DND-41 (cell line): Measurements from ENCODE around the gene ZNF70.

Experiments
- ATAC-seq: fragments of 200-7000 bp; cut with Tn5 transposase; 3 replicates; pipeline ENCODE4 v1.9.1; 2021; ENCODE audit warnings: low read depth; ENCODE audit not compliant: insufficient read depth
- DNase-seq: peaks from one replicate; pipeline ENCODE4 v3.0.0-alpha.2; 2020
- H2AFZ ChIP-seq: 2 replicates; pipeline ENCODE4 v1.6.0; 2012; ENCODE audit warnings: low read depth, low read length
- H3K27ac ChIP-seq: 2 replicates; pipeline ENCODE4 v1.5.1; 2012; ENCODE audit warnings: low read length, inconsistent platforms
- H3K27me3 ChIP-seq: fragments of 200-600 bp; sonication (generic); 2 replicates; pipeline ENCODE4 v1.6.0; 2012; ENCODE audit warnings: low read length, mild to moderate bottlenecking, inconsistent platforms; ENCODE audit not compliant: insufficient read depth, poor library complexity
- H3K36me3 ChIP-seq: 2 replicates; pipeline ENCODE4 v1.5.1; 2012; ENCODE audit warnings: low read length, inconsistent platforms; ENCODE audit not compliant: insufficient read depth
- H3K4me1 ChIP-seq: 2 replicates; pipeline ENCODE4 v1.5.1; 2012; ENCODE audit warnings: mild to moderate bottlenecking, low read length; ENCODE audit not compliant: insufficient read depth
- H3K4me2 ChIP-seq: 2 replicates; pipeline ENCODE4 v1.6.0; 2012; ENCODE audit warnings: mild to moderate bottlenecking, moderate library complexity, low read length, inconsistent platforms; ENCODE audit not compliant: insufficient read depth
- H3K4me3 ChIP-seq, 2 experiments: fragments of 200-600 bp in 1 of 2; shearing (Covaris generic) in 1 of 2; 2 replicates each; pipeline ENCODE4 v1.5.1; 2012 to 2016; ENCODE audit warnings: inconsistent platforms in 2 of 2, low read length in 2 of 2, mild to moderate bottlenecking in 2 of 2, low read depth in 1 of 2, moderate library complexity in 1 of 2
- H3K79me2 ChIP-seq: 2 replicates; pipeline ENCODE4 v1.6.0; 2012; ENCODE audit warnings: low read length, inconsistent platforms; ENCODE audit not compliant: insufficient read depth
- H3K9ac ChIP-seq: 2 replicates; pipeline ENCODE4 v1.6.0; 2012; ENCODE audit warnings: low read depth, mild to moderate bottlenecking, inconsistent platforms, low read length, moderate library complexity
- H3K9me3 ChIP-seq: 2 replicates; pipeline ENCODE4 v1.5.1; 2012; ENCODE audit warnings: low read length, moderate library complexity, mild to moderate bottlenecking, inconsistent platforms; ENCODE audit not compliant: insufficient read depth, severe bottlenecking
- H4K20me1 ChIP-seq: 2 replicates; pipeline ENCODE4 v1.6.0; 2012; ENCODE audit warnings: low read length; ENCODE audit not compliant: insufficient read depth
- CTCF ChIP-seq: IDR thresholded peaks from 2 replicates; pipeline ENCODE4 v1.5.1; 2012; ENCODE audit warnings: borderline replicate concordance, low read length, moderate library complexity, mild to moderate bottlenecking; ENCODE audit not compliant: poor library complexity, severe bottlenecking; ENCODE audit errors: extremely low read depth
- EZH2 ChIP-seq: IDR thresholded peaks from 3 replicates; pipeline ENCODE4 v1.6.1; 2012; ENCODE audit warnings: borderline replicate concordance, low read depth, mild to moderate bottlenecking, moderate library complexity, low read length, inconsistent platforms; ENCODE audit not compliant: severe bottlenecking

The ZNF70 gene

GRCh38 chr22:23692598-23693291 is 58.2 kb downstream of the ZNF70 start:
- H3K27me3 ChIP-seq: no peaks in the 10 kb centered on the region
- H2AFZ ChIP-seq: no peak overlapping the region
- H3K36me3 ChIP-seq: peaks cover 69% of the 10 kb centered on the region
- H3K79me2 ChIP-seq: peaks cover 15% of the 10 kb centered on the region
- H3K4me3 ChIP-seq: no peak overlapping the region
- H3K4me2 ChIP-seq: no peak overlapping the region
- ATAC-seq (no peak), DNase-seq (peak; percentile 28)
- 0 out of 2 replicates have a peak overlapping the region, but pooled peaks have one; percentile 15 for H3K27ac ChIP-seq
- peaks cover 31% of the 10 kb centered on the region for H3K4me1 ChIP-seq
- no peak overlapping the region for H3K9ac ChIP-seq
- H3K9me3 ChIP-seq: no peaks in the 10 kb centered on the region
- H4K20me1 ChIP-seq: no peaks in the 10 kb centered on the region
- no peak for TF ChIP-seq EZH2
- TF ChIP-seq CTCF: no peak

DNA sequence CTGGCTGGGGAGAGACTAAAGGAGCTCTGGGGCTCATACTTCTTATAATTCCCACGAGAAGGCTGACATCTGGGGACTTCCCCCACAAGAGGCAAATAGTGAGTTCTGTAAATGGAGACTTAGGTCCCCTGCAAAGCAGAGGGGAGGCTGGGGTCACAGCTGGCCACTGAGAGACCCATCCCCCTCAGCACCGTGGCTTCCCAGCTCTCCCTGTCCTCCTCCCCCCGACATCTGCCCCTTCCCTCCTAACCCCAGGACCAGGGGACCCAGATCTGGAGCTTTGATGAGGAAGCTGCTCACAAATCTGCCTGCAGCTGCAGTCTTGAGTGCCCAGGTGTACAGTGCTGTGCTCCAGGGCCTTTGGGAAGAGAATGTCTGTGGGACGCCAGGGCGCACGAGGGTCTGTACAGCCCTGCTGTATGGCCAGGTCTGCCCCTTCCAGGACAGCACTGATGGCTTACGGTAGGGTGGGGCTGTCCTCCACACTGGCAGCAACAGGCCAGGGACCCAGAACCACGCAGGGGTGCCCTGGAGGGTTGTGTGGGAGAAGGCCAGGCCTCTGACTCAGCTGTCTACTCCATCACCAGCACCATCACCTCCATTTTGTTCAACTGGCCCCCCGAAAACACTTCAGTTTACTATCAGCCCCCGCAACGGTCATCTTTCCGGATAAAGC is 59.0 kb downstream of the ZNF70 start:
- Histone ChIP-seq H3K27ac (no peak overlapping the region), H3K4me1 (peaks cover 23% of the 10 kb centered on the region), H3K9me3 (no peaks in the 10 kb centered on the region), H3K79me2 (peaks cover 11% of the 10 kb centered on the region), H2AFZ (no peak overlapping the region), H3K4me3 (no peak overlapping the region), H3K4me2 (no peak overlapping the region), H4K20me1 (no peaks in the 10 kb centered on the region), H3K36me3 (peaks cover 63% of the 10 kb centered on the region), H3K27me3 (no peaks in the 10 kb centered on the region), H3K9ac (no peak overlapping the region)
- TF ChIP-seq EZH2: no peak
- DNase-seq (no peak), ATAC-seq (no peak)

GRCh38 chr22:23690713-23691112 is 60.2 kb downstream of the ZNF70 start, which contains the start of gene RGL4:
Gene RGL4 (plus strand): TSS chr22:23691013. CDS start chr22:23692031, 1,018 bp downstream.
- Histone ChIP-seq H2AFZ (no peak within 1 kb of the TSS), H3K4me2 (no peak within 1 kb of the TSS), H3K9ac (no peak within 1 kb of the TSS), H3K9me3 (no peaks in the 10 kb centered on the region), H3K27ac (no peak within 1 kb of the TSS), H3K4me3 (no peak within 1 kb of the TSS), H3K4me1 (peaks cover 11% of the 10 kb centered on the region), H3K79me2 (peaks cover 11% of the 10 kb centered on the region), H3K36me3 (peaks cover 62% of the 10 kb centered on the region), H3K27me3 (no peaks in the 10 kb centered on the region), H4K20me1 (no peaks in the 10 kb centered on the region)
- ATAC-seq: no peak
- TF ChIP-seq EZH2: no peak
- TF ChIP-seq CTCF: no peak
- DNase-seq: no peak

DNA sequence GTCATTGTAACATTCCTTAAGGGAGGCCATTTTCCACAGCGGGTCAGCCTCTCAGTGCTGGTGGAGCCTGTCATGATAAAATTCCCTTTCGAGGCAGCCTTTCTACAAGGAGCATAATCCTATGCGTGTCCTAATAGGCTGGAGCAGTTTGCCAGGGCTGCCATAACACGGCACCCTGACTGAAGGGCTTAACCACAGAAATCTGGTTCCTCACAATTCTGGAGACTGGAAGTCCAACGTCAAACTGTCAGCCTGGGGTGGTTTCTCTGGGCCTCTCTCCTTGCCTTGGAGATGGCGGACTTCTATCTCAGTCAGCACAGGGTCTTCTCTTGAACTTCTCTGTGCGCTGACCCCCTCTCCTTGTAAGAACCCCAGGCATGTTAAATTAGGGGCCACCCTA is 61.5 kb downstream of the ZNF70 start:
- Histone ChIP-seq H3K4me2 (no peak overlapping the region), H3K4me1 (no peaks in the 10 kb centered on the region), H3K9ac (no peak overlapping the region), H3K36me3 (peaks cover 56% of the 10 kb centered on the region), H2AFZ (no peak overlapping the region), H3K27me3 (no peaks in the 10 kb centered on the region), H3K9me3 (no peaks in the 10 kb centered on the region), H3K27ac (no peak overlapping the region), H3K4me3 (no peak overlapping the region), H3K79me2 (no peaks in the 10 kb centered on the region), H4K20me1 (no peaks in the 10 kb centered on the region)
- no peak for TF ChIP-seq EZH2
- no peak for TF ChIP-seq CTCF
- no peak for ATAC-seq
- no peak for DNase-seq
